GM12875 (cell line): ENCODE results near the gene TNFSF11.

Source experiments
- H3K4me3 ChIP-seq: one replicate; pipeline ENCODE4 v1.5.1; 2011; ENCODE audit warnings: low read depth, low read length, control low read depth
- TF ChIP-seq, protein P1 (sequence below): IDR thresholded peaks from 2 replicates; pipeline ENCODE4 v1.5.1; 2011; ENCODE audit warnings: low read depth, mild to moderate bottlenecking, control low read depth, inconsistent platforms, low read length, moderate library complexity, borderline replicate concordance; ENCODE audit not compliant: insufficient read depth

Gene TNFSF11

DNA sequence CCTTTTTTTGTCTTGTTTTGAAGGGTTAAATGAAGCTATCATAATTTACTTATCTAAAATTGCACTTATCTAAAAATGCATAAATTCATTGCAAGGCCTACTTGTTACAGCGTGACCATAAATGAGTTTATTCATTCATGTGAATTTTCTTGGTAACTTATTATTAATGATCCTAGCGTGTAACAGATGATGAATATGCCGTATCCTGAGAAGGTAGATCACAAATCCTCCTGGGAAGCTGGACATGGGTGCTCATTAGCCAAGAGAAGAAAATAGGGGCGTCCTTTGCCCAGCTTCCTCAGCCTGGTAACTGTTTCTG lies 21.3 kb downstream of the TNFSF11 start:
- TF ChIP-seq, protein P1, sequence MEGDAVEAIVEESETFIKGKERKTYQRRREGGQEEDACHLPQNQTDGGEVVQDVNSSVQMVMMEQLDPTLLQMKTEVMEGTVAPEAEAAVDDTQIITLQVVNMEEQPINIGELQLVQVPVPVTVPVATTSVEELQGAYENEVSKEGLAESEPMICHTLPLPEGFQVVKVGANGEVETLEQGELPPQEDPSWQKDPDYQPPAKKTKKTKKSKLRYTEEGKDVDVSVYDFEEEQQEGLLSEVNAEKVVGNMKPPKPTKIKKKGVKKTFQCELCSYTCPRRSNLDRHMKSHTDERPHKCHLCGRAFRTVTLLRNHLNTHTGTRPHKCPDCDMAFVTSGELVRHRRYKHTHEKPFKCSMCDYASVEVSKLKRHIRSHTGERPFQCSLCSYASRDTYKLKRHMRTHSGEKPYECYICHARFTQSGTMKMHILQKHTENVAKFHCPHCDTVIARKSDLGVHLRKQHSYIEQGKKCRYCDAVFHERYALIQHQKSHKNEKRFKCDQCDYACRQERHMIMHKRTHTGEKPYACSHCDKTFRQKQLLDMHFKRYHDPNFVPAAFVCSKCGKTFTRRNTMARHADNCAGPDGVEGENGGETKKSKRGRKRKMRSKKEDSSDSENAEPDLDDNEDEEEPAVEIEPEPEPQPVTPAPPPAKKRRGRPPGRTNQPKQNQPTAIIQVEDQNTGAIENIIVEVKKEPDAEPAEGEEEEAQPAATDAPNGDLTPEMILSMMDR = no peak
- H3K4me3 ChIP-seq = no peak overlapping the region

DNA sequence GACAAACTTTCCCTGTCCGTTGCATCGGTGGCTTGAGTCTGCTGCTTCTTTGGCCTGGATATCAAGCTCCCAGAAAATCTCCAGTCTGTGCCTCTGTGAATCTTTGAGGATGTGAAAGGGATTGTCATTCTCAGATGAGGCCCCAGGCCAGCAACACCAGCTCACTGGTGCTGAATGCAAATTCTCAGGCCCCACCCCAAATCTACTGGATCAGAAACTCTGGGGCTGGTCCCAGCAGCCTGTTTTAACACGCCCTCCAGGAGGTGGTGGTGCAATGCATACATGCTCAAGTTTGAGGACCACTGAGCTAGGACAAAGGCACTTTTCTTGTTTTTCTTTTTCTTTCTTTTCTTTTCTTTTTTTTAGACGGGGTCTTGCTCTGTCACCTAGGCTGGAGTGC lies 23.6 kb downstream of the TNFSF11 start:
- no peak overlapping the region for H3K4me3 ChIP-seq
- TF ChIP-seq, protein P1 = no peak

DNA sequence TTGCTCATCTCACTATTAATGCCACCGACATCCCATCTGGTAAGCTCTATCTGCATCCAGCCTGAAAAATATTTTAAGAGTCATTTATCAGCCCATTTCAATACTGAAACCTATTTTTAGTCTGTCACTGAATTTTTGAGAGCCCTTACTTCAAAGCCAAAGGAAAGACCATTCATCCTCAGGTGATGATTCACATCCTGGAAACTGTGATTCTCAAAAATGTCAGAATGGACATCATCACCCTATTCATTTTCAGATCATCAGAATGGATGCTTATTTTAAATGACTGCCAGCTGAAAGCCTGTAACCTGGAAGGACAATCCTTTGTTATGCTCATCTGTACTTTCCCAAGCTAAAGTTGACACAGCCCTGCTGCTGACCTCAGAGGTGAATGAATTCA lies 27.0 kb downstream of the TNFSF11 start:
- TF ChIP-seq, protein P1 = no peak
- H3K4me3 ChIP-seq = no peak overlapping the region

DNA sequence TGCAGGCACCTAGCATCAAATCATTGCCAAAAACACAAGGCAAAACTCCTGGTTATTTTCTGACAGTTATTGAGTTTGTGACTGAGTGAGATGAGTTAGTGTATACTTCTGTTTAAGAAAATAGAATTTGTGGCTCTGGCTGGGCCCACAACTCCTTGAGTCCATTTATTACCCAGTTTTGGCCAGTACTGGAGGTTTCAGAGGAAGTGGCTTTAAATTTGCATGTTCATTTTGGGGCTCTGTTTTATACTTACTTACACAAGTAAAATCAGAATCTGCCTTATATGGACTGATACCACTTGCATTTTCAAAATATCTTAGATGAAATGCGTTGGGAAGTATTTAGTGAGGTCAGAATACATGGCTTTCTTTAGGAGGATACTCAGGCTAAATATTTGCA lies 29.0 kb downstream of the TNFSF11 start:
- TF ChIP-seq, protein P1 = no peak
- H3K4me3 ChIP-seq = no peak overlapping the region

DNA sequence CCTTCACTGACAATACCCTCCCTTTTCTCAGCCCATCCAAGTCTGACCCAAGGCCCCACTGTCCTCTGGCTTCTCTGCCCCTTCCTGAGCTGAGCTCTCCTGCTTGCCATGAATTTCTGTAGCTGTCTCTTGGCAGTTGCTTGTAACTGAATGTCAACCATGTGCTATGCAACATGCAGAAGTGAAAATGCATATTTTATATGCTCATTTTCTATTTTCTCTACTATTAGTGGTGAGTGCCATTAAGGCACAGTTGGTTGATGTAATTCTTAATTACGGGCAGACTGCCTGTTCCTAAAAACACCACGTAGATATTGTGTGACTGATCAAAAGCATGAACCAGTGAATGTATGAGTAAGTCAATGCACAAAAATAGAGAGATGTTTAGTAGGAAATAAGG lies 29.6 kb downstream of the TNFSF11 start:
- no peak overlapping the region for H3K4me3 ChIP-seq
- TF ChIP-seq, protein P1 = no peak

DNA sequence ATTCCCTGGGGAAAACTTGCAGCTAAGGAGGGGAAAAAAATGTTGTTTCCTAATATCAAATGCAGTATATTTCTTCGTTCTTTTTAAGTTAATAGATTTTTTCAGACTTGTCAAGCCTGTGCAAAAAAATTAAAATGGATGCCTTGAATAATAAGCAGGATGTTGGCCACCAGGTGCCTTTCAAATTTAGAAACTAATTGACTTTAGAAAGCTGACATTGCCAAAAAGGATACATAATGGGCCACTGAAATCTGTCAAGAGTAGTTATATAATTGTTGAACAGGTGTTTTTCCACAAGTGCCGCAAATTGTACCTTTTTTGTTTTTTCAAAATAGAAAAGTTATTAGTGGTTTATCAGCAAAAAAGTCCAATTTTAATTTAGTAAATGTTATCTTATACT lies 33.6 kb downstream of the TNFSF11 start:
- TF ChIP-seq, protein P1 = no peak
- H3K4me3 ChIP-seq = no peak overlapping the region

DNA sequence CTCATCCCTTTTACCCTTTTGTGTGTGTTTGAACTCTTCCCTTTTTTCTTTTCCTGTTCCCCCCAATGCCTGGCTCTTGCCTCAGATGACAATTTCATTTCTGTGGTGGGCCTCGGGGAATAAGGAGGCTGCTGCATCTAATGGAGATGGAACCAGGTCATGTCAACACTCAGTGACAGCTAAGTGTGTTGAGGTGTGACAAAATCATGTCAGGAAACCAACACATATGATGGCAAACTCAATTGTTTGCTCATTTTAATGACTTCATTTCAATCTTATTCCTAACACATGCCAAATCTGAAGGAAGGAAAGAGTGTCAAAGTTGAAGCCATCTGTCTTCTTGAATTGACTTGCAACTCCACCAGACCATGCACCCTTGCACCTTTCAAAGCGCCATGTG lies 36.7 kb downstream of the TNFSF11 start:
- TF ChIP-seq, protein P1 = no peak
- no peak overlapping the region for H3K4me3 ChIP-seq
